Measurements from ENCODE around the gene SUN1.
"Not testable (repeated sequence)": the region's sequence is repeated elsewhere in the genome, so short reads cannot be mapped to it uniquely, and the experiment has no call there.

The SUN1 gene

DNA sequence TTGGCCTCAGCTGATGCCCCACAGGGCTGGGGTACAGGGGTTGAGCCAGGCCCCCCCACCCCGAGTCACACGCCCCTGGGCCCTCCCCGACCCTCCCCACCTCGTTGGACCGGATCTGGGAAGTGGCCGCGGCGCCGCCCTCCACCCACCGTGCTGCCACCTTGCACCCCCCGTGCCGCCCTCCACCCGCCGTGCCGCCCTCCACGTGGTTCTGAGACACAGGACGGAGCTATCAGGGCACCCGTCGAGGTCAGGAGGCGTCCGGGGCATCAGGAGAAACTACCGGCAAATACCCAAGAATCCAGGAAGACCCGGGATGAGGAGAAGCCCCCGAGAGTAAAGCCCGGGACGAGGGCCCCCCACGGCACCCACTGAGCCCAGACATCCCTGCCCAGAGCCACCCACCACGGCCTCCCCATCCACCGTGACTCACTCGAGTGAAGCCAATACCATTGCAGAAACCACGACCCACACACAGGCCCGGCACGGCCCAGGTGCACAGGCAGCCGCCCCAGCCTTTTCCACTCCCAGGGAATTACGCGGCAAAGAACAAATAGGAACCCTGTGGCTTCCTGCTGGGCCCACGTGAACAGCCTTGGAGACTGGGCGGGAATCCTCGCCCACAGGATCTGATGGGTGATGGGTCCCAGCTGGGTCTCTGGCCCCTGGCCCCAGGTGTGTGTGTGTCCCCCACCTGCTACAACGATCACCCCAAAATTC lies 88.2 kb downstream of the SUN1 start:
- DNase-seq (ENCODE audit: low spot score), result no peak

DNA sequence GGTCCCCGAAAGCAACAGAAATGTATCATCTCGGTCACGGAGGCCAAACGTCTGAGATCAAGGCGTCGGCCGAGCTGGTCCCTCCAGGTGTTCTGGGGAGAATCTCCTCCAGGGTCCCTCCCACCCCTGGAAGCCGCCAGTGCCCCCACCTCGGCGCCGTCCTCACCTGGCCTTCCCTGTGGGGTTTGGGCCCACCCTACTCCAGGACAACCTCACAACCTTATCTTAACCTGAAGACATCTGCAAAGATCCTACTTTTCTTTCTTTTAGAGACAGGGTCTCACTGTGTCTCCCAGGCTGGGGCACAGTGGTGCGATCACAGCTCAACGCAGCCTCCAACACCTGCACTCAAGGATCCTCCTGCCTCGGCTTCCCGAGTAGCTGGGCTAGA lies 88.8 kb downstream of the SUN1 start:
- DNase-seq (ENCODE audit: low spot score), result no peak

DNA sequence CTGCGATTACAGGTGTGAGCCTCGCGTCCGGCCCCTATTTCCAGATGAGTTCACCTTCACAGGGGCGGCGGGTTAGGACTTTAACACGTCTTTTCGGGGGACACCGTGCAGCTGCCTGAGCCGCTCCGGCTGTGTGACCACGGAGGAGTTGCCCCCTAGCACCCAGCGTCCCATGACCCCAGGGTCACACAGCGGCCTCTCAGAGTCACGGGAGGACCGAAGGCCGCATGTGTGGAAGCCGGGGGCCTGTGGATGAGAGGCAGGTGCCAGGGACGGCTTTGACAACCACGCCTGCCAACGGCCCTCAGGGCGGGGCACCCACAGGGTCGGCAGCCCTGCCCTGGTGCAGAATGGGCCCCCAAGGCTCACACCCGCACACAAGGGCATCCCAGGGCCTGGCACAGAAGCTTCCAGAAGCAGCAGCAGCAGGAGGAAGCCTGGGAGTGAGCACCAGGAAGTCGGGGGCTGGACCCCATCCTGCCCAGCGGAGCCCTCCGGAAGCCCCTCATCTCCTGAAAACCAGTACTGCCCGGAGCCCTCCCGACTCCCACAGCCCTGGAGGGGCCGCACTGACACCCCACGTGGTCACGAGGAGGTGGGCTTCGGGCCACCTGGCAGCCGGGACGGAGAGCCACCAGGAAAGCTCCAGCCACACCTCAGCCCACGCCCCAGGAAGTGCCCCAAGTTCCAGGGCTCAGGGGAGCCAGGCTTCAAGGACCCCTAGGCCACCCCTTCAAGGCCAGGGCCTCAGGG lies 89.5 kb downstream of the SUN1 start:
- no peak for DNase-seq (ENCODE audit: low spot score)

DNA sequence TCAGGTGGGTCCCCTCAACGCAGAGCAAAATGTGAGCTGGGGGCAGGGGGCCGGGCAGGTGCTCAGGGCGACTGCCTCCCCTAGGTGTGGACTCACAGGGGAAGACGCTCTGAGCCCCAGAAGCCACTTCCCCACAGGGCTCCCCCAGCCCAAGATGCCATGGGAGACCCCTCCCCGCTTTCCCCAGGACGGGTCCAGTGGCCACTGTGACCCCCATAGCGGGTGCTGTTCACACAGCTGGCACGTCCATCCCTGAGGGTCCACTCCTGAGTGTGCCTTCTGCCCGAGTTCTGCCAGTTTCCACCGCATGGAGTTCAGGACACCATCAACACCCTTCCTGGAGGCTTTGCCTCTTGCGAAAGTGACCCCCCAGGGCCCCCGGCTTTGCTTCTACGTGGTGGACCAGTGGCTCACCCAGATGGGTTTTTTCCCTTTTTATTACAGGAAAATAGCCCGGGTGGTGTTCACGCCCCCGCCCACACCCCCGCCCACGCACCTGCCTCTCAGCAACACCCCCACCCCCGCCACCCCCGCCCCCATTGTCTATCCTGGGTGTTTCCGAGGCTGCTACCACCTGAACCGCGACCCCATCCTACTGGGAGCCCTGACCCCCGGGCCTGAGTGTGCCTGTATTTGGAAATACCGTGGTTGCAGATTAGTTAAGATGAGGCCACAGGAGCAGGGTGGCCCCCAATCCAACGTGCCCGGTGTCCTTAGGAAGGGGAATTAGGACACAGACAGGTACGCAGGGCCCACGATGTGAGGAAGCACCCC lies 90.2 kb downstream of the SUN1 start:
- no peak for DNase-seq (ENCODE audit: low spot score)

DNA sequence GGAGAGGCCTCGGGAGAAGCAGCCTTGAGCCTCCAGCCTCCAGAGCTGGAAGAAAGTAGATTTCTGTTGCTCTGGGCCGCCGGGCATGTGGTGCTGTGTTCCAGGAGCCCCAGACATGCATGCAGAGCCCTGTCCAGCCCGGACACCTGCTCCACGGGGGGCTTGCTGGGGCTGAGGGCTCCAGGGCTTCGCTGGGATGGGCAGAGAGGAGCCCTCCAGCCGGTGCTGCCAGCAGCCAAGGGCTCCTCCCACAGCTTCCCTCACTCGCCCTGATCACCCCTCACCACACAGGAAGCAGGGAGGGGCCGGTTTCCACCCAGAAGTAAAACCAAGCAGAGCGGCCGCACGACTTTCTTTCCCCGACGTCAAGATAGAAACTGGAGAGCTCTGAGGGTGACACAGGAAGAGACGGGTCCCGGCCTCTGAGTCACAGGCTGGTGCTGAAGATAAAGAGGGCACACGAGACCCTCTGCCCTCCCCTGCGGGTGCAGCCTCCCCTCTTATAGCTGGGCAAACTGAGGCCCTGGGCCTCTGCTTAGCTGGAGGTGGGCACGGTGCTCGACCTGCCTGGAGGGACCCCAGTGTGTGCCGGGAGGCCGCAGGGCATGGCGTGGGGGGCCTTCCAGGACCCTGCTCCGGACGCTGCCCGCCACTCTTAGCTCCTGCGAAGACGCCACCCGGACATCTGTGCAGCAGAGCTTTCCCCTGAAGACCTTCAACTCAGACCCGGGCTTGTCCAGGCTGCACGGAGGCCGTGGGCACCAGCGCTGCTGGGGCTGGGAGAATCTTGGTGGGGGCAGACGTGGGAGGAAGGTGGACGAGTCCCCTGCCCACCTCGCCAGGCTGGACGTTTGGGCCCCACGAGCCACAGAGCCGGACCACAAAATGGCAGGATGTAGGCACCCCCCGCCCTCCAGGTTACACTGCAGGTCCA lies 91.1 kb downstream of the SUN1 start:
- no peak for DNase-seq (ENCODE audit: low spot score)

DNA sequence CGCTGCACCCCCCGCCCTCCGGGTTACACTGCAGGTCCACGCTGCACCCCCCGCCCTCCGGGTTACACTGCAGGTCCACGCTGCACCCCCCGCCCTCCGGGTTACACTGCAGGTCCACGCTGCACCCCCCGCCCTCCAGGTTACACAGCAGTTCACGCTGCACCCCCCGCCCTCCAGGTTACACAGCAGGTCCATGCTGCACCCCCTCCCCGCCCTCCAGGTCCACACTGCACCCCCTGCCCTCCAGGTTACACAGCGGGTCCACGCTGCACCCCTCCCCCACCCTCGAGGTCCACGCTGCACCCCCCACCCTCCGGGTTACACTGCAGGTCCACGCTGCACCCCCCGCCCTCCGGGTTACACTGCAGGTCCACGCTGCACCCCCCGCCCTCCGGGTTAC lies 91.8 kb downstream of the SUN1 start:
- DNase-seq (ENCODE audit: low spot score), result not testable (repeated sequence)

Data from LoVo (cell line).